ENCODE results near the gene TLR1.

Gene TLR1

GRCh38 chr4:38749336-38749735 is 55.3 kb downstream of the TLR1 start:
- TF ChIP-seq, protein P1, sequence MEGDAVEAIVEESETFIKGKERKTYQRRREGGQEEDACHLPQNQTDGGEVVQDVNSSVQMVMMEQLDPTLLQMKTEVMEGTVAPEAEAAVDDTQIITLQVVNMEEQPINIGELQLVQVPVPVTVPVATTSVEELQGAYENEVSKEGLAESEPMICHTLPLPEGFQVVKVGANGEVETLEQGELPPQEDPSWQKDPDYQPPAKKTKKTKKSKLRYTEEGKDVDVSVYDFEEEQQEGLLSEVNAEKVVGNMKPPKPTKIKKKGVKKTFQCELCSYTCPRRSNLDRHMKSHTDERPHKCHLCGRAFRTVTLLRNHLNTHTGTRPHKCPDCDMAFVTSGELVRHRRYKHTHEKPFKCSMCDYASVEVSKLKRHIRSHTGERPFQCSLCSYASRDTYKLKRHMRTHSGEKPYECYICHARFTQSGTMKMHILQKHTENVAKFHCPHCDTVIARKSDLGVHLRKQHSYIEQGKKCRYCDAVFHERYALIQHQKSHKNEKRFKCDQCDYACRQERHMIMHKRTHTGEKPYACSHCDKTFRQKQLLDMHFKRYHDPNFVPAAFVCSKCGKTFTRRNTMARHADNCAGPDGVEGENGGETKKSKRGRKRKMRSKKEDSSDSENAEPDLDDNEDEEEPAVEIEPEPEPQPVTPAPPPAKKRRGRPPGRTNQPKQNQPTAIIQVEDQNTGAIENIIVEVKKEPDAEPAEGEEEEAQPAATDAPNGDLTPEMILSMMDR (conservative IDR thresholded peaks at IDR 0.05; ENCODE audit: low read depth), result no peak
- ChIA-PET CTCF (no interaction called here), POLR2A (ENCODE audit: low non-redundant PET) (no interaction called here)
- no peak overlapping the region for H3K27ac ChIP-seq
- no peak for DNase-seq (ENCODE audit: low spot score)

- CTCF ChIA-PET, result no interaction called here
- TF ChIP-seq, protein P1 (conservative IDR thresholded peaks at IDR 0.05; ENCODE audit: low read depth), result no peak
- POLR2A ChIA-PET (ENCODE audit: low non-redundant PET), result no interaction called here
- no peak for DNase-seq (ENCODE audit: low spot score)
- no peak overlapping the region for H3K27ac ChIP-seq
Observed at GRCh38 chr4:38747629-38748028, 57.0 kb downstream of the TLR1 start.
